Measurements from ENCODE around the gene VNN1.

VNN1 gene

GRCh38 chr6:132634796-132635195 lies 79.1 kb downstream of the VNN1 start:
- no peaks in the 10 kb centered on the region for H3K9me3 ChIP-seq (ENCODE audit: severe bottlenecking)
- DNase-seq (ENCODE audit: low spot score): no peak

GRCh38 chr6:132633362-132633761 lies 80.5 kb downstream of the VNN1 start:
- TF ChIP-seq CTCF (IDR thresholded peaks at IDR 0.05; ENCODE audit: poor library complexity, severe bottlenecking): no peak
- no peak for DNase-seq (ENCODE audit: low spot score)
- Histone ChIP-seq H3K9me3 (ENCODE audit: severe bottlenecking) (no peaks in the 10 kb centered on the region), H3K4me3 (ENCODE audit: severe bottlenecking) (no peak overlapping the region), H3K36me3 (ENCODE audit: low read depth) (no peaks in the 10 kb centered on the region), H3K4me1 (ENCODE audit: insufficient read depth, poor library complexity, severe bottlenecking) (no peaks in the 10 kb centered on the region), H3K27me3 (ENCODE audit: insufficient read depth, poor library complexity, severe bottlenecking) (no peaks in the 10 kb centered on the region), H3K27ac (ENCODE audit: poor library complexity, severe bottlenecking) (no peak overlapping the region)
- ATAC-seq (ENCODE audit: low read depth): no peak

More at GRCh38 chr6:132634796-132635195, 79.1 kb downstream of the VNN1 start:
- no peak overlapping the region for H3K27ac ChIP-seq (ENCODE audit: poor library complexity, severe bottlenecking)
- no peaks in the 10 kb centered on the region for H3K27me3 ChIP-seq (ENCODE audit: insufficient read depth, poor library complexity, severe bottlenecking)
- TF ChIP-seq CTCF (IDR thresholded peaks at IDR 0.05; ENCODE audit: poor library complexity, severe bottlenecking): no peak
- ATAC-seq (ENCODE audit: low read depth): no peak
- no peaks in the 10 kb centered on the region for H3K4me1 ChIP-seq (ENCODE audit: insufficient read depth, poor library complexity, severe bottlenecking)
- H3K36me3 ChIP-seq (ENCODE audit: low read depth): no peaks in the 10 kb centered on the region
- H3K4me3 ChIP-seq (ENCODE audit: severe bottlenecking): no peak overlapping the region
